Mesenchymal stem cell (in vitro differentiated cells and primary cell): ENCODE measurements around the gene PDE7B.

Experiments
- DNase-seq: peaks from one replicate; pipeline ENCODE4 v3.0.0-alpha.2; 2013
- H2AFZ ChIP-seq: one replicate; pipeline ENCODE4 v1.6.1; 2013; ENCODE audit warnings: low read depth, mild to moderate bottlenecking, control low read depth, inconsistent platforms, low read length, moderate library complexity
- H2AK5ac ChIP-seq: 2 replicates; pipeline ENCODE4 v1.6.1; 2013; ENCODE audit warnings: low read length, moderate library complexity, mild to moderate bottlenecking, inconsistent platforms; ENCODE audit not compliant: severe bottlenecking
- H2BK120ac ChIP-seq: one replicate; pipeline ENCODE4 v1.6.1; 2013; ENCODE audit warnings: low read depth, mild to moderate bottlenecking, inconsistent platforms, low read length, moderate library complexity
- H2BK12ac ChIP-seq, 2 experiments: one replicate each; pipeline ENCODE4 v1.6.1; 2013; ENCODE audit warnings: inconsistent platforms in 2 of 2, low read length in 2 of 2, mild to moderate bottlenecking in 2 of 2, moderate library complexity in 2 of 2, control low read depth in 1 of 2
- H2BK15ac ChIP-seq: one replicate; pipeline ENCODE4 v1.6.1; 2013; ENCODE audit warnings: mild to moderate bottlenecking, low read depth, inconsistent platforms; ENCODE audit not compliant: poor library complexity, severe bottlenecking
- H2BK5ac ChIP-seq: 2 replicates; pipeline ENCODE4 v1.6.1; 2013; ENCODE audit warnings: low read depth, mild to moderate bottlenecking, low read length, control low read depth, inconsistent platforms; ENCODE audit not compliant: poor library complexity, severe bottlenecking
- H3K14ac ChIP-seq, 2 experiments: one replicate each; pipeline ENCODE4 v1.6.1; 2013; ENCODE audit warnings: inconsistent platforms in 2 of 2, low read length in 2 of 2, control low read depth in 1 of 2, mild to moderate bottlenecking in 1 of 2, moderate library complexity in 1 of 2
- H3K18ac ChIP-seq, 2 experiments: one replicate each; pipeline ENCODE4 v1.6.1; 2013; ENCODE audit warnings: inconsistent platforms in 2 of 2, low read length in 2 of 2, control low read depth in 1 of 2, low read depth in 1 of 2, mild to moderate bottlenecking in 1 of 2
- H3K23ac ChIP-seq, 2 experiments: one replicate each; pipeline ENCODE4 v1.6.1; 2013; ENCODE audit warnings: inconsistent platforms in 2 of 2, low read length in 2 of 2, mild to moderate bottlenecking in 2 of 2, moderate library complexity in 2 of 2, control low read depth in 1 of 2
- H3K27ac ChIP-seq: 2 replicates; pipeline ENCODE4 v1.5.1; 2013; ENCODE audit warnings: mild to moderate bottlenecking, moderate library complexity, low read length, control low read depth, inconsistent platforms; ENCODE audit not compliant: poor library complexity, severe bottlenecking
- H3K27me3 ChIP-seq, 2 experiments: 2 replicates each; pipeline versions ENCODE4 v1.6.1 to v1.7.0; 2013; ENCODE audit warnings: low read length in 2 of 2, mild to moderate bottlenecking in 2 of 2, moderate library complexity in 2 of 2, control low read depth in 1 of 2, inconsistent platforms in 1 of 2; ENCODE audit not compliant: control insufficient read depth in 1 of 2, insufficient read depth in 1 of 2
- H3K36me3 ChIP-seq, 2 experiments: 2 replicates each; pipeline versions ENCODE4 v1.6.1 to v1.7.0; 2013; ENCODE audit warnings: low read length in 2 of 2, control low read depth in 1 of 2, inconsistent platforms in 1 of 2, low read depth in 1 of 2, mild to moderate bottlenecking in 1 of 2; ENCODE audit not compliant: insufficient read depth in 2 of 2, control insufficient read depth in 1 of 2
- H3K4ac ChIP-seq, 2 experiments: one replicate each; pipeline ENCODE4 v1.6.1; 2013; ENCODE audit warnings: inconsistent platforms in 2 of 2, low read length in 2 of 2, mild to moderate bottlenecking in 2 of 2, moderate library complexity in 2 of 2, control low read depth in 1 of 2, low read depth in 1 of 2
- H3K4me1 ChIP-seq: 2 replicates; pipeline ENCODE4 v1.6.1; 2013; ENCODE audit warnings: low read depth, low read length, control low read depth; ENCODE audit not compliant: control insufficient read depth, insufficient read depth
- H3K4me2 ChIP-seq: 2 replicates; pipeline ENCODE4 v1.6.1; 2013; ENCODE audit warnings: low read length, mild to moderate bottlenecking, inconsistent platforms; ENCODE audit not compliant: poor library complexity, severe bottlenecking
- H3K4me3 ChIP-seq, 2 experiments: 2 replicates each; pipeline versions ENCODE4 v1.5.1 to v1.7.0; 2013; ENCODE audit warnings: low read length in 2 of 2, mild to moderate bottlenecking in 2 of 2, control low read depth in 1 of 2, low read depth in 1 of 2; ENCODE audit not compliant: insufficient read depth in 1 of 2
- H3K79me1 ChIP-seq: replicated peaks from 2 replicates; pipeline ENCODE4 v1.6.1; 2013; ENCODE audit warnings: mild to moderate bottlenecking, control low read depth, low read length, inconsistent platforms; ENCODE audit not compliant: poor library complexity, severe bottlenecking
- H3K9ac ChIP-seq: 2 replicates; pipeline ENCODE4 v1.7.0; 2013; ENCODE audit warnings: mild to moderate bottlenecking, low read length, moderate library complexity
- H3K9me3 ChIP-seq: 2 replicates; pipeline ENCODE4 v1.7.0; 2013; ENCODE audit warnings: mild to moderate bottlenecking, low read length; ENCODE audit not compliant: control insufficient read depth
- H4K8ac ChIP-seq: one replicate; pipeline ENCODE4 v1.6.1; 2013; ENCODE audit warnings: inconsistent platforms, mild to moderate bottlenecking, low read length, moderate library complexity
- H4K91ac ChIP-seq: one replicate; pipeline ENCODE4 v1.6.1; 2013; ENCODE audit warnings: mild to moderate bottlenecking, low read length, inconsistent platforms
- WGBS: methylation state at CpG from one replicate; pipeline ENCODE4 v1.1.7; 2013; ENCODE audit warnings: mixed read lengths; 5-methylcytosine and 5-hydroxymethylcytosine counted together

PDE7B gene

DNA sequence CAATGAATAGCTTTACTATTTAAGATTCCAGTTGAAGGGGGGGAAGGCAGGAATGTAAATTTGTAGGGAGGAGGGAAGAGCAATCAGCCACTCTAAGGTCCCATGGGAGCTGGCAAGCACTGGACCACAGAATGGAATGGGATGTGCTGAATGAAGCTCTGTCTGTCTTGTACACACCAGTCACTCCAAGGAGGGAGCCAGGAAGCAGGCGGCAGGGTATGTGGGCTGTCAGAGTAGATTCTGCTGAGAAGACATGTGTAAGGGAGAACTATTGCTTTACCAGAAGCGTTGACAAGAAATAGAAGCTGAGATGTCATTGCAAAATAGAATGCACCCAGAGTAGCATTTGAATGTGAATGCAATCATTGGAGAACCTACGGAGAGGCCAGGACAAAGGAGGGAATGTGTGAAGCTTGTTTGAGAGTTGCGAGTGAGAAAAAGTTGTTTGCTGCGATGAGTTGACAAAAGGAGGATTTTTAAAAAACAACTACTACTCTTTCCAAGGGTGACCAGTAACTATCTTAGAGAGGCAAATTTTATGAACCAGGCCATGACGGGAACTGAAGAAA lies 25.2 kb upstream of the PDE7B start:
- no peak overlapping the region for H2AFZ ChIP-seq
- no peak overlapping the region for H2BK5ac ChIP-seq
- no peaks in the 10 kb centered on the region for H3K79me1 ChIP-seq
- H3K18ac ChIP-seq: no peak overlapping the region
- H3K23ac ChIP-seq: no peak overlapping the region
- no peak overlapping the region for H2BK120ac ChIP-seq
- no peak overlapping the region for H3K4ac ChIP-seq
- H2BK12ac ChIP-seq: no peak overlapping the region
- H3K9me3 ChIP-seq: no peaks in the 10 kb centered on the region
- no peak overlapping the region for H3K27ac ChIP-seq
- no peak overlapping the region for H4K91ac ChIP-seq
- WGBS: 69% methylated on average over 3 of the region's 6 CpGs
- H3K4me2 ChIP-seq: no peak overlapping the region
- no peak for DNase-seq
- no peak overlapping the region for H2AK5ac ChIP-seq
- H3K27me3 ChIP-seq: no peaks in the 10 kb centered on the region
- H3K36me3 ChIP-seq: no peaks in the 10 kb centered on the region
- no peak overlapping the region for H3K14ac ChIP-seq
- no peak overlapping the region for H2BK15ac ChIP-seq
- no peak overlapping the region for H3K4me3 ChIP-seq
- no peak overlapping the region for H3K9ac ChIP-seq
- H3K4me1 ChIP-seq: peaks cover 2% of the 10 kb centered on the region
- H4K8ac ChIP-seq: no peak overlapping the region

DNA sequence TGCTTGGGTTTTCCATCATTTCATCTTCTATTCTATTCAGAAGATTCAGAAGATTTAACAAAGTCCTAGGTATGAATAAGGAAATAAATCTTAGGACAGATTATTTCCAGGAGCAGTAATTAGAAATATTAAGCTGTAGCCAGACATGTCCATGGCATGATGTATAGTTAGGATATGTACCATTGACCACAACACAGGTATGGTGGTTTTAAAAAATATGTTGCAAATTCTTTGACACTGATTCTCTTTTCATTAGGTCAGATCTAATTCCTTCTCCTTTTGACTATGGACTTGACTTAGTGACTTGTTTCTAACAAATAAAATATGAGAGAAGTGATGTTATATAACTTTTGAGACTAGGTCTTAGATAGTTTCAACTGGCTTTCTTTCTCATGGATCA lies 23.5 kb upstream of the PDE7B start:
- no peak overlapping the region for H2AK5ac ChIP-seq
- H4K91ac ChIP-seq: no peak overlapping the region
- H3K27me3 ChIP-seq: no peaks in the 10 kb centered on the region
- H3K9me3 ChIP-seq: no peaks in the 10 kb centered on the region
- H3K4me3 ChIP-seq: no peak overlapping the region
- no peaks in the 10 kb centered on the region for H3K79me1 ChIP-seq
- H2BK120ac ChIP-seq: no peak overlapping the region
- H3K36me3 ChIP-seq: no peaks in the 10 kb centered on the region
- H3K4ac ChIP-seq: no peak overlapping the region
- no peak overlapping the region for H3K27ac ChIP-seq
- H2BK15ac ChIP-seq: no peak overlapping the region
- peaks cover 2% of the 10 kb centered on the region for H3K4me1 ChIP-seq
- no peak overlapping the region for H2BK12ac ChIP-seq
- no peak overlapping the region for H3K4me2 ChIP-seq
- no peak overlapping the region for H3K9ac ChIP-seq
- no peak for DNase-seq
- H3K23ac ChIP-seq: no peak overlapping the region
- H4K8ac ChIP-seq: no peak overlapping the region
- no peak overlapping the region for H3K18ac ChIP-seq
- H3K14ac ChIP-seq: no peak overlapping the region
- H2BK5ac ChIP-seq: no peak overlapping the region
- H2AFZ ChIP-seq: no peak overlapping the region

DNA sequence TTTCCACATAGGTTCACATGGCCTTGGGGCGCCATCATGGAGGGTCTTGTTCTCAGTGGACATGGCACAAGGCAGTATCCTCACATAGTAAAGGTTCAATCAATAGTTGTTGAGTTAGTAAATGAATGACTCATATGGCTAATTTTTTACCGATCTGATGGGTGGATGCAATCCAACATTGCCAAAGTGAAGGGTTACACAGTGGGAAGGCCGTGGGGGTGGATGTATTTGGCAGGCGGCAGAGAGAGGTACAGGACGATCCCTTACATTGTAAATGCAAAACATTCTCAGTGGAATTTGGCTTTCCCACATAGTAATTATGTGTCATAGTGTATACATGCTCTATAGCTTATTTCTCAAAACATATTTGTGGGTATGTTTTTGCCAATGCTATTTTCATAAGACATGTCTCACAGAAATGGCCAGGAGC lies 21.0 kb upstream of the PDE7B start:
- Histone ChIP-seq H3K36me3 (no peaks in the 10 kb centered on the region), H2AK5ac (peak overlapping the region; percentile 17), H3K4me1 (peaks cover 2% of the 10 kb centered on the region), H3K9me3 (no peaks in the 10 kb centered on the region), H2BK5ac (no peak overlapping the region), H2BK12ac (no peak overlapping the region), H4K8ac (no peak overlapping the region), H3K18ac (no peak overlapping the region), H3K4me2 (peak overlapping the region; percentile 17), H3K79me1 (no peaks in the 10 kb centered on the region), H3K4ac (no peak overlapping the region), H2BK120ac (no peak overlapping the region), H2BK15ac (no peak overlapping the region), H3K27ac (peak overlapping the region; percentile 35), H3K4me3 (no peak overlapping the region), H3K23ac (no peak overlapping the region), H3K14ac (no peak overlapping the region), H2AFZ (no peak overlapping the region), H4K91ac (no peak overlapping the region), H3K9ac (no peak overlapping the region), H3K27me3 (no peaks in the 10 kb centered on the region)
- DNase-seq: no peak
- 98% methylated on average over 2 of the region's 5 CpGs for whole genome bisulfite sequencing

DNA sequence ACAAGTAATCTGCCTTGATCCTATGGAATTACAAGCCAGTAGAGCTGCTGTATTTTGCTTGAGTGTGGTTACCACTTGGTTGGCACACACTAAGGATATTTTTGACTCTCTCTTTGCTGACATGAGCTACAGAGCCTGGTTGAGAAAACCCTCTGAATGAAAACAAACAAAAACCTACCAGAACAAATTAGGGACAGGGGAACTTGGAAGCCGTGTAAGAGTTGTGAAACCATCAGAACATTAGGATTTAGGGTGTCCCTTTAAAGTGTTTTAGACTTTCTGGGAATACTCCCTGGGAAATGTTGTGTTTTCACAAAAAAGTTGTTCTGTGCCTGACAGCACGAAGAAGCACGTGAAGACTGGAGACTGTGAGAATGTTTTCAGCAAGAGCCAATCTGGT lies 20.5 kb upstream of the PDE7B start:
- Histone ChIP-seq H2AFZ (no peak overlapping the region), H4K91ac (no peak overlapping the region), H3K27ac (peak overlapping the region; percentile 35), H3K4ac (no peak overlapping the region), H3K4me2 (no peak overlapping the region), H3K18ac (no peak overlapping the region), H3K23ac (no peak overlapping the region), H2BK120ac (no peak overlapping the region), H2BK12ac (no peak overlapping the region), H3K4me1 (peaks cover 2% of the 10 kb centered on the region), H2AK5ac (no peak overlapping the region), H3K9me3 (no peaks in the 10 kb centered on the region), H3K4me3 (no peak overlapping the region), H2BK15ac (no peak overlapping the region), H3K9ac (no peak overlapping the region), H3K27me3 (no peaks in the 10 kb centered on the region), H2BK5ac (no peak overlapping the region), H3K14ac (no peak overlapping the region), H3K79me1 (no peaks in the 10 kb centered on the region), H4K8ac (no peak overlapping the region), H3K36me3 (no peaks in the 10 kb centered on the region)
- 90% methylated on average over 3 of the region's 3 CpGs for WGBS
- no peak for DNase-seq
